Activated effector memory CD4-positive, alpha-beta T cell treated with anti-CD3 and anti-CD28 coated beads, Interleukin-2, amount 50 U/mL, for 16 hours (primary cell): Measurements from ENCODE around the gene HSFY1.
"Not testable (repeated sequence)": the region's sequence is repeated elsewhere in the genome, so short reads cannot be mapped to it uniquely, and the experiment has no call there.

Source experiments
- DNase-seq: peaks from one replicate; pipeline ENCODE4 v3.0.0-alpha.2; 2020

HSFY1 gene, protein sequence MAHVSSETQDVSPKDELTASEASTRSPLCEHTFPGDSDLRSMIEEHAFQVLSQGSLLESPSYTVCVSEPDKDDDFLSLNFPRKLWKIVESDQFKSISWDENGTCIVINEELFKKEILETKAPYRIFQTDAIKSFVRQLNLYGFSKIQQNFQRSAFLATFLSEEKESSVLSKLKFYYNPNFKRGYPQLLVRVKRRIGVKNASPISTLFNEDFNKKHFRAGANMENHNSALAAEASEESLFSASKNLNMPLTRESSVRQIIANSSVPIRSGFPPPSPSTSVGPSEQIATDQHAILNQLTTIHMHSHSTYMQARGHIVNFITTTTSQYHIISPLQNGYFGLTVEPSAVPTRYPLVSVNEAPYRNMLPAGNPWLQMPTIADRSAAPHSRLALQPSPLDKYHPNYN

DNA sequence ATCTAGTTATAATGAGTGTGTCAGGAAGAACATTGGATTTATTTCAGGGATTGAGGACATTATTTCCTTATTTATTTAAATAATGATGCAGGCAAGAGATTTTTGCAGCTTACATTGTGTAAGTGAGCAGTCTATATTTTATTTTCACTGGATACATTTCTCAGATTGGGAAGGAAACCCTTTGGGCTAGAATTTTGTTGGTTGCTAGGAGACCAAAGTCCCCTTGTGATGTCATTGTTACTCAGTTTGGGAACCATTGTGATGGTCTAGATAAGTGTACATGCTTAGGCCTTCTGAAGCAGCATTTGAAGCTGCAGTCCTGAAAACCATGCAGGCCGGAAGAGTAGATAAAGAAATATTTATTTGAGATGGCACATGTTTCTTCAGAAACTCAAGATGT, at the start of gene HSFY1:
Gene HSFY1 (plus strand): TSS at position 301 of the 400 bp plus-strand sequence. CDS start 68 bp downstream, at position 369.
- not testable (repeated sequence) for DNase-seq

DNA sequence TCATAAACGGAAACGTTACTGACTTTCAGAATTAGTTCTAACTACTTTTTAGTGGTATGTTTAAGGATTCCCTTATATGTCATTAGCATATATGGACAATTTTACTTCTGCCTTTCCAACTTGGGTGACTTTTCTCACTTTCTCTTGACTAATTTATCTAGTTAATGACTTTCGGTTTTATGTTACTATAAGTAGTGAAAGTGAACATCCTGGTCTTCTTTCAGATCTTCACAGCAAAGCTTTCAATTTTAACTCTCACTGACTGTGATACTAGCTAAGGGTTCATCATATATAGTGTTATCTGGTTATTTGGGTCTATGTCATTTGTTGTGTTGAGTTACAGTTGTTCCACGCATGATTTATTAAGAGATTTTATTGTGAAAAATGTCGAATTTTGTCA, 42.3 kb upstream of the HSFY1 start:
- not testable (repeated sequence) for DNase-seq

DNA sequence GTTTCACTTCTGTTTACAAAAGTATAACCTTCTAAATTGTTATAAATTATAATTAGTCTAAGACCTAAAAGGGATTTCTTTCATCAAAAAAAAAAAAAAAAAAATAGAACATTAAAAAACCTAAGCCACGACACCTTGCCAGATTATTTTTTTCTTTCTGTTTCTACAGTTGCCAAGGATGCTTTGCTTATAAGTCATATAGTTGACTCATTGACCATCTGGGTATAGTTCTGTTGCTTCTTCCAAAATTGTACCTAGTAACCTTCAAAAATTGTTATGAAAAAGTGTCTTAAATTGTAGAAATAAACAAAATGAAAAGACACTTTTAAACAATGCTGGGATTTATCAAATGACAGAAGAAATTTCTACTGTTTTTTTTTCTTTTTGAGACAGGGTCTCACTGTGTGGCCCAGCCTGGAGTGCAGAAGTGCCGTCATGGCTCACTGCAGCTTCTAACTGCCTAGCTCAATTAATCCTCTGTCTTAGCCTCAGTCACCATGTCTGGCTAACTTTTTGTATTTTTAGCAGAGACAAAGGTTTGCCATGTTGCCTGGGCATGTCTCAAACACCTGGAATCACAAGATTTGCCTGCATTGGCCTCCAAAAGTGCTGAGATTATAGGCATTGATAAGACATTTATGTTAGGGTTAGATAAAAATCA, 15.4 kb upstream of the HSFY1 start:
- not testable (repeated sequence) for DNase-seq

DNA sequence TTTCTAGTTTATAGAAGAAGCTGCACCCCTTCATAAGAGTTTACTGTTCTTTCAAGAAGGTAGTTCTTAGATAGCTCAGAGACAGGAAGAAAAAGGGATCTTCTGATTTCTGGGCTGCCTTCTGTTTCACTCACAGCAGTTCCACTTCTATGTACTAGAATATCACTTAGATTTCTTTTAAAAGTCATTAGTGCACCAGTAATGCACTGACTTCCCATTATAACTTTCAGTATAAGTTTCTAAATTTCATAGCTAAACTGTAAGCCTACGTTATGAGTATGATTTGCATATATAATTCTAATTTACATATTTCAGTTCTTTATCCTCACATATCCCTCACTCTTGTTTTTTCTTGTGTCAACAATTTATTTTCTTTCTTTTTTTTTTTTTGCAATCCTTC, 7.6 kb upstream of the HSFY1 start:
- not testable (repeated sequence) for DNase-seq

DNA sequence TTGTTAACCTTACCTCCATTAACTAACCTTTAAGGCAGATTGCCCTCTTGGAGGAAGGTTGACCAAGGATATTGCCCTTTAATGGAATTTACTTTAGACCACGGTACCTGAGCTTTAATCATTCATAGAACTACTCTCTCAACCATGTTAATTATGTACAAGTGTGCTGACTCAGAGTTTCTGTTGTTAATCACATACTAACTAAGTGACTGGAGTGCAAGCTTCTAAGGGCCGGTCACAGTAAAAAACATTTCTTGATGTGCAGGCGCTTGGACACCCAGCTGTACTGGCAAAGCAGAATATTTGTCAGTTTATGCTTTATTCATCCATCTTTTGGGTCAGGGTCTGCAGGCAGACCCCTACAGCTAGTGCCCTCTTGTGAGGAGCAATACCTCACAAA, 6.6 kb downstream of the HSFY1 start:
- not testable (repeated sequence) for DNase-seq

DNA sequence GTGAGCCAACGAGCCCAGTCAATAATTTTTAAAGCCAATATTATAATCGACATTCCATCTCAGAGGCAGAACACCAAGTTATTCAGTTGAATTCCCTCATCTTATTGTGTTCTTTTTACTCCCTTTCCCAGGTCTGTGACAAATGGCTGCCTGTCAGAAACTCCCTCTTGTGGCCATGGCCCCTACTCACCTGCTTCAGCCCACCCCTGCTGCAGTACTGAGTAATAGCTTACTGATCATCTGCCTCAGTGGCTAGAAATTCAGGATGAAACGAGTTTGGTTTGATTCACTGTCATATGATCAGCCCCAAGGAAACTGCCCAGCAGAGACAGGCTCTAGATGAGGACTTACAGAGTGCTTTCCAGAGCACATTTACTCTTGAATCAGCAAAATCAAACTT, 19.4 kb downstream of the HSFY1 start:
- DNase-seq, result not testable (repeated sequence)
